ENCODE measurements around the gene OR5D13.

OR5D13 gene, protein sequence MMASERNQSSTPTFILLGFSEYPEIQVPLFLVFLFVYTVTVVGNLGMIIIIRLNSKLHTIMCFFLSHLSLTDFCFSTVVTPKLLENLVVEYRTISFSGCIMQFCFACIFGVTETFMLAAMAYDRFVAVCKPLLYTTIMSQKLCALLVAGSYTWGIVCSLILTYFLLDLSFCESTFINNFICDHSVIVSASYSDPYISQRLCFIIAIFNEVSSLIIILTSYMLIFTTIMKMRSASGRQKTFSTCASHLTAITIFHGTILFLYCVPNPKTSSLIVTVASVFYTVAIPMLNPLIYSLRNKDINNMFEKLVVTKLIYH

DNA sequence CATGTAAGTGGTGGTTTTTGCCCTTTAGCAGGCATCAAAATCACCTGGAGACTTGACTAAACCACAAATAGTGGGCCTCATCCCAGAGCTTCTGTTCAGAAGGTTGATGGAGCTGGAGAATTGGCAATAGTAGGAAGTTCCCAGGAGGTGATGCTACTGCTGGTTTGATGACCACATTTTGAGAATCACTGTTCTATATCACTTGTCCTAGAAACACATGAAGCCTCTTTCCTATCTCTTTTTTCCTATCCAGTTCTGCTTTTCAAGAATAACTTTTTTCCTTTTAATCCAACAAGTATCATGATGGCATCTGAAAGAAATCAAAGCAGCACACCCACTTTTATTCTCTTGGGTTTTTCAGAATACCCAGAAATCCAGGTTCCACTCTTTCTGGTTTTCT lies at the start of gene OR5D13:
Gene OR5D13 (plus strand): TSS at position 301 of the 400 bp plus-strand sequence. CDS start 0 bp downstream, at position 301.
- Histone ChIP-seq H3K9me3 (ENCODE audit: control insufficient read depth, insufficient read depth, low read length) (no peaks in the 10 kb centered on the region), H3K4me3 (ENCODE audit: low read length) (no peak within 1 kb of the TSS), H3F3A (ENCODE audit: control insufficient read depth, insufficient read depth) (no peaks in the 10 kb centered on the region), H3K4me1 (ENCODE audit: control insufficient read depth, low read length) (no peaks in the 10 kb centered on the region), H3K27me3 (ENCODE audit: control insufficient read depth, low read length) (no peaks in the 10 kb centered on the region), H3K27ac (ENCODE audit: low read depth, low read length) (no peak within 1 kb of the TSS), H4K20me1 (ENCODE audit: control insufficient read depth, insufficient read depth, low read depth, low read length) (no peaks in the 10 kb centered on the region), H3K9me2 (replicated peaks; ENCODE audit: control insufficient read depth, low read length) (no peaks in the 10 kb centered on the region), H3K79me2 (ENCODE audit: control insufficient read depth, low read length) (no peaks in the 10 kb centered on the region), H3K4me2 (ENCODE audit: low read length) (no peak within 1 kb of the TSS), H3K36me3 (ENCODE audit: control insufficient read depth, low read length) (no peaks in the 10 kb centered on the region)
- no peak for TF ChIP-seq EZH2phosphoT487 (IDR thresholded peaks at IDR 0.05; ENCODE audit: borderline replicate concordance, low read length)
- TF ChIP-seq, protein P1, sequence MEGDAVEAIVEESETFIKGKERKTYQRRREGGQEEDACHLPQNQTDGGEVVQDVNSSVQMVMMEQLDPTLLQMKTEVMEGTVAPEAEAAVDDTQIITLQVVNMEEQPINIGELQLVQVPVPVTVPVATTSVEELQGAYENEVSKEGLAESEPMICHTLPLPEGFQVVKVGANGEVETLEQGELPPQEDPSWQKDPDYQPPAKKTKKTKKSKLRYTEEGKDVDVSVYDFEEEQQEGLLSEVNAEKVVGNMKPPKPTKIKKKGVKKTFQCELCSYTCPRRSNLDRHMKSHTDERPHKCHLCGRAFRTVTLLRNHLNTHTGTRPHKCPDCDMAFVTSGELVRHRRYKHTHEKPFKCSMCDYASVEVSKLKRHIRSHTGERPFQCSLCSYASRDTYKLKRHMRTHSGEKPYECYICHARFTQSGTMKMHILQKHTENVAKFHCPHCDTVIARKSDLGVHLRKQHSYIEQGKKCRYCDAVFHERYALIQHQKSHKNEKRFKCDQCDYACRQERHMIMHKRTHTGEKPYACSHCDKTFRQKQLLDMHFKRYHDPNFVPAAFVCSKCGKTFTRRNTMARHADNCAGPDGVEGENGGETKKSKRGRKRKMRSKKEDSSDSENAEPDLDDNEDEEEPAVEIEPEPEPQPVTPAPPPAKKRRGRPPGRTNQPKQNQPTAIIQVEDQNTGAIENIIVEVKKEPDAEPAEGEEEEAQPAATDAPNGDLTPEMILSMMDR (IDR thresholded peaks at IDR 0.05; ENCODE audit: low read depth, low read length, poor library complexity, severe bottlenecking): no peak

DNA sequence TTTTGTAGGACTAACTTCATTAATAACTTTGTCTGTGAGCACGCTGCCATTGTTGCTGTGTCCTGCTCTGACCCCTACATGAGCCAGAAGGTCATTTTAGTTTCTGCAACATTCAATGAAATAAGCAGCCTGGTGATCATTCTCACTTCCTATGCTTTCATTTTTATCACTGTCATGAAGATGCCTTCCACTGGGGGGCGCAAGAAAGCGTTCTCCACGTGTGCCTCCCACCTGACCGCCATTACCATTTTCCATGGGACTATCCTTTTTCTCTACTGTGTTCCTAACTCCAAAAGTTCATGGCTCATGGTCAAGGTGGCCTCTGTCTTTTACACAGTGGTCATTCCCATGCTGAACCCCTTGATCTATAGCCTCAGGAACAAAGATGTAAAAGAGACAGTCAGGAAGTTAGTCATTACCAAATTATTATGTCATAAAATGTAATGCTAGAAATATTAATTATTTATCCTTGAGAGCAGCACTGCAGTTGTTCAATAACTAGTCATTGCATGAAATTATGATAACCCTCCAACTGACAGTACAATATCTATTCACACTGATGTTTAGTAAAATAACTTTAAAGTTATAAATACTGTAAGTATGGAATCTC lies 46.4 kb upstream of the OR5D13 start:
- Histone ChIP-seq H3K79me2 (ENCODE audit: control insufficient read depth, low read length) (no peaks in the 10 kb centered on the region), H3K4me1 (ENCODE audit: control insufficient read depth, low read length) (no peaks in the 10 kb centered on the region), H3K4me3 (ENCODE audit: low read length) (no peak overlapping the region), H3K27me3 (ENCODE audit: control insufficient read depth, low read length) (no peaks in the 10 kb centered on the region), H3K4me2 (ENCODE audit: low read length) (no peak overlapping the region), H3K27ac (ENCODE audit: low read depth, low read length) (no peak overlapping the region), H3F3A (ENCODE audit: control insufficient read depth, insufficient read depth) (no peaks in the 10 kb centered on the region), H4K20me1 (ENCODE audit: control insufficient read depth, insufficient read depth, low read depth, low read length) (no peaks in the 10 kb centered on the region), H3K9me2 (replicated peaks; ENCODE audit: control insufficient read depth, low read length) (no peaks in the 10 kb centered on the region; the same call in 1 of the 2 replicates), H3K36me3 (ENCODE audit: control insufficient read depth, low read length) (no peaks in the 10 kb centered on the region), H3K9me3 (ENCODE audit: control insufficient read depth, insufficient read depth, low read length) (no peaks in the 10 kb centered on the region)
- TF ChIP-seq, protein P1 (IDR thresholded peaks at IDR 0.05; ENCODE audit: low read depth, low read length, poor library complexity, severe bottlenecking): peak; percentile 53
- TF ChIP-seq EZH2phosphoT487 (IDR thresholded peaks at IDR 0.05; ENCODE audit: borderline replicate concordance, low read length): no peak

DNA sequence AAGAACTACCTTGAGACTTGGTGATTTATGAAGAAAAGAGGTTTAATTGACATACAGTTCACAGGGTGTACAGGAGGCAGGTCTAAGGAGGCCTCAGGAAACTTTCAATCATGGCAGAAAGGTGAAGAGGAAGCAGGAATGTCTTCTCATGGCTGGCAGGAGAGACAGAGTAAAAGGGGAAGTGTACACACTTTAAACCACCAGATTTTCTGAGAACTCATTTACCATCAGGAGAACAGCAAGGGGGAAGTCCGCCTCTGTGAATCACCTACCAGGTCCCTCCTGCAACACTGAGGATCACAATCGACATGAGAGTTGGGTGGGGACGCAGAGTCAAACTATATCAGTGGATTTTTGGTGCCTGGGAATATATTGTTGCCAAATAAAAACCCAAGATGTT lies 40.3 kb upstream of the OR5D13 start:
- Histone ChIP-seq H3K4me2 (ENCODE audit: low read length) (no peak overlapping the region), H3K9me3 (ENCODE audit: control insufficient read depth, insufficient read depth, low read length) (no peaks in the 10 kb centered on the region; the same call in 1 of the 2 replicates), H3K27ac (ENCODE audit: low read depth, low read length) (no peak overlapping the region), H3K27me3 (ENCODE audit: control insufficient read depth, low read length) (no peaks in the 10 kb centered on the region), H3K9me2 (replicated peaks; ENCODE audit: control insufficient read depth, low read length) (no peaks in the 10 kb centered on the region), H3F3A (ENCODE audit: control insufficient read depth, insufficient read depth) (no peaks in the 10 kb centered on the region), H3K79me2 (ENCODE audit: control insufficient read depth, low read length) (no peaks in the 10 kb centered on the region), H4K20me1 (ENCODE audit: control insufficient read depth, insufficient read depth, low read depth, low read length) (no peaks in the 10 kb centered on the region), H3K4me3 (ENCODE audit: low read length) (no peak overlapping the region), H3K4me1 (ENCODE audit: control insufficient read depth, low read length) (no peaks in the 10 kb centered on the region), H3K36me3 (ENCODE audit: control insufficient read depth, low read length) (no peaks in the 10 kb centered on the region)
- TF ChIP-seq EZH2phosphoT487 (IDR thresholded peaks at IDR 0.05; ENCODE audit: borderline replicate concordance, low read length): no peak
- TF ChIP-seq, protein P1 (IDR thresholded peaks at IDR 0.05; ENCODE audit: low read depth, low read length, poor library complexity, severe bottlenecking): no peak
